ENCODE results near the gene MAN2B2. TPM values are rescaled to one million over a fixed set of nuclear protein-coding genes. Genes with fewer than 3 reads are reported as not detected.

The MAN2B2 gene
- total and polyA plus RNA-seq, 2 of the 4 experiments (the other 2 are of a cell fraction) = 13.4 to 34.1 TPM

DNA sequence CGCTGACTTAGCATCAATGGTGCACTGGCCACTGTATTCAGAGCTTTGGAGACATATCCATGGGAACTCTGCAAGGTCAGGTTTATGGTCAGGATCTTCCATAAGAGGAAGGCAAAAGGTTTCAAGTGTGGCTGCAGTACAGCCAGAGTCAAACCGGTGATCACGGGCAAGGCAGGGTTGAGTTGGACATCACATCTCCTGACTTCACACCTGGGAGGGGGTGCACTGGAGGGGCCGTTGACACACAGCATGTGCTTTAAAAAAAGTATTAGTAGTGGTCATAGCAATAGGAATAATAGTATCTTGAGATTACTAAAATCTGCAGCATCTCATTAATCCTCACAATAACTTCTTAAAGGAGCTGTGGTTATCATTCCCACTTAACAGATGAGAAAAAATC, 28.9 kb upstream of the MAN2B2 start:
- no peak overlapping the region for H3K27ac ChIP-seq (ENCODE audit: insufficient read depth, low read length)
- no peak overlapping the region for H4K5ac ChIP-seq (ENCODE audit: low read depth, low read length)
- H3K4me1 ChIP-seq (ENCODE audit: control insufficient read depth, insufficient read depth, low read length) = no peaks in the 10 kb centered on the region
- no peak overlapping the region for H2BK120ac ChIP-seq (ENCODE audit: low read depth, low read length)
- H3K18ac ChIP-seq (ENCODE audit: low read depth, low read length) = no peak overlapping the region
- intact Hi-C loops (cut with micrococcal nuclease) (loop anchor here (1.0 kb wide), 2 partner anchors 214 to 296 kb away; no protein-coding TSS in a partner anchor), in situ Hi-C loops (cut with MboI; ENCODE audit: low sequenced_read_pairs) (loop anchor here (10.0 kb wide), 1 partner anchor 291 kb away; no protein-coding TSS in a partner anchor), dilution Hi-C loops (cut with HindIII; ENCODE audit: low sequenced_read_pairs, unreplicated experiment) (no loop called here)
- no peak overlapping the region for H2BK5ac ChIP-seq (ENCODE audit: low read depth, low read length, poor library complexity, severe bottlenecking)
- H3K9me1 ChIP-seq (ENCODE audit: insufficient read depth, low read length) = no peaks in the 10 kb centered on the region
- no peak overlapping the region for H2AK9ac ChIP-seq (replicated peaks; ENCODE audit: low read depth, low read length, poor library complexity)
- no peak overlapping the region for H4K8ac ChIP-seq (ENCODE audit: low read depth in 2 of 2, low read length in 2 of 2)
- no peaks in the 10 kb centered on the region for H3K79me1 ChIP-seq (ENCODE audit: low read depth in 1 of 2, low read length in 2 of 2)
- H3K56ac ChIP-seq (ENCODE audit: extremely low read depth, insufficient read depth, low read length) = no peak overlapping the region
- no peak overlapping the region for H2BK20ac ChIP-seq (ENCODE audit: low read depth, low read length)
- no peaks in the 10 kb centered on the region for H3K36me3 ChIP-seq (ENCODE audit: control insufficient read depth, insufficient read depth, low read length)
- no peak overlapping the region for H3K23ac ChIP-seq (ENCODE audit: low read depth, low read length)
- no peak overlapping the region for H3K4me3 ChIP-seq (ENCODE audit: insufficient read depth, low read depth, low read length)
- H3K4ac ChIP-seq (ENCODE audit: low read depth, low read length) = no peak overlapping the region
- POLR2A ChIA-PET (ENCODE audit: unreplicated experiment) = no interaction called here
- H3K4me2 ChIP-seq (ENCODE audit: low read depth, low read length) = no peak overlapping the region
- ATAC-seq (ENCODE audit: low read depth) = no peak
- H2AK5ac ChIP-seq (ENCODE audit: low read depth, low read length) = no peak overlapping the region
- no peak overlapping the region for H2AFZ ChIP-seq (replicated peaks; ENCODE audit: low read length, poor library complexity)
- WGBS, 2 experiments (ENCODE audit: extremely low coverage in 2 of 2, insufficient read length in 1 of 2) = 86% methylated on average over 1 of the region's 4 CpGs; no CpG with 5 or more reads in 1 of the 2 experiments
- no peak overlapping the region for H3K9ac ChIP-seq (ENCODE audit: low read depth, low read length)
- H4K20me1 ChIP-seq (ENCODE audit: insufficient read depth, low read length) = no peaks in the 10 kb centered on the region
- TF ChIP-seq RFX5 (IDR thresholded peaks at IDR 0.05; ENCODE audit: low read depth, low read length) = no peak
- no peaks in the 10 kb centered on the region for H3K9me3 ChIP-seq (ENCODE audit: control insufficient read depth, insufficient read depth, low read length)
- no peak for DNase-seq
- no peak overlapping the region for H4K91ac ChIP-seq (ENCODE audit: insufficient read depth, low read depth, low read length)
- CTCF ChIA-PET = interaction anchor here (0.5 to 1.6 kb wide), 5 partner anchors 15 to 347 kb away, joined by 3 to 10 read pairs (median 4); no protein-coding TSS in a partner anchor
- no TSS peak for BruUV-seq (replicated peaks)
- H2BK15ac ChIP-seq (ENCODE audit: low read depth, low read length) = no peak overlapping the region
- peaks cover 3% of the 10 kb centered on the region; the same call in 1 of the 2 replicates for H3K27me3 ChIP-seq (ENCODE audit: control insufficient read depth, insufficient read depth, low read length)
- no peak overlapping the region for H3K14ac ChIP-seq (replicated peaks; ENCODE audit: low read depth, low read length)

All from IMR-90 (cell line).